A549 (cell line): ENCODE data around the gene FHAD1.

ENCODE experiments used
- CEBPB ChIP-seq, 2 experiments: fragments of >200 bp in 1 of 2; sonication (Bioruptor Twin) in 1 of 2; formaldehyde crosslinking in 1 of 2; IDR thresholded peaks; 2 replicates each; pipeline ENCODE4 v1.6.1; 2012 to 2016
- CHD4 ChIP-seq: fragments of 200-600 bp; sonication (generic); IDR thresholded peaks from 2 replicates; pipeline ENCODE4 v1.6.1; 2016; ENCODE audit warnings: antibody characterized with exemption, mild to moderate bottlenecking, borderline replicate concordance
- CTCF ChIP-seq: fragments of >200 bp; sonication (Bioruptor Twin); formaldehyde crosslinking; IDR thresholded peaks from 3 replicates; pipeline ENCODE4 v1.5.1; 2016
- EP300 ChIP-seq, 2 experiments: fragments of >200 bp; sonication (Bioruptor Twin); formaldehyde crosslinking; IDR thresholded peaks; 2 replicates in 1 of 2; 3 replicates in 1 of 2; pipeline ENCODE4 v1.6.1; 2016 to 2017
- HMGXB4 ChIP-seq: fragments of 250-450 bp; sonication (Bioruptor Pico); IDR thresholded peaks from 2 replicates; pipeline ENCODE4 v1.5.0; 2021; ENCODE audit warnings: mild to moderate bottlenecking, moderate library complexity, borderline replicate concordance
- MYC ChIP-seq: IDR thresholded peaks from 2 replicates; pipeline ENCODE4 v1.6.1; 2012; ENCODE audit warnings: mild to moderate bottlenecking, inconsistent platforms, low read length, improper control_type of control experiment, borderline replicate concordance
- PBX3 ChIP-seq: IDR thresholded peaks from 2 replicates; pipeline ENCODE4 v1.6.1; 2012
- POLR2A ChIP-seq: IDR thresholded peaks from 2 replicates; pipeline ENCODE4 v1.6.1; 2012; ENCODE audit warnings: mild to moderate bottlenecking, low read length
- TP53 ChIP-seq: fragments of 250-450 bp; sonication (Bioruptor Pico); IDR thresholded peaks from 2 replicates; pipeline ENCODE4 v1.5.0; 2021; ENCODE audit warnings: mild to moderate bottlenecking, moderate library complexity

- no peak for TF ChIP-seq TP53 (CRISPR knock-in tag)
- TF ChIP-seq PBX3 = no peak
- TF ChIP-seq POLR2A = no peak
- no peak for TF ChIP-seq MYC
- no peak for TF ChIP-seq EP300 (IDR thresholded peaks at IDR 0.05)
- TF ChIP-seq HMGXB4 (CRISPR knock-in tag) = no peak
- TF ChIP-seq CTCF = no peak
- no peak for TF ChIP-seq CHD4
- no peak for TF ChIP-seq CEBPB (IDR thresholded peaks at IDR 0.05)
Observed at GRCh38 chr1:15382601-15383518, 135.8 kb downstream of the FHAD1 start.
